OCI-LY3 (cell line): ENCODE data around the gene SNX15.

Source experiments
- H2AFZ ChIP-seq: fragments of 200-600, 300-600 bp; shearing (Covaris generic); 2 replicates; pipeline ENCODE4 v1.6.0; 2014; ENCODE audit warnings: antibody characterized with exemption, low read depth, low read length
- H3K27ac ChIP-seq: fragments of 200-600, 300-600 bp; sonication (generic); 2 replicates; pipeline ENCODE4 v1.5.1; 2014; ENCODE audit warnings: mild to moderate bottlenecking, low read length, moderate library complexity, mixed read lengths
- H3K27me3 ChIP-seq: fragments of 200-600, 300-600 bp; sonication (generic); 2 replicates; pipeline ENCODE4 v1.6.1; 2014; ENCODE audit warnings: low read depth, low read length, mixed read lengths
- H3K36me3 ChIP-seq: fragments of 200-600, 300-600 bp; sonication (generic); replicated peaks from 2 replicates; pipeline ENCODE3; 2014; ENCODE audit warnings: low read depth, low read length, mixed read lengths
- H3K4me1 ChIP-seq: fragments of 300-600, 200-600 bp; sonication (generic); 2 replicates; pipeline ENCODE4 v1.6.1; 2014; ENCODE audit warnings: low read length, mixed read lengths
- H3K4me2 ChIP-seq: fragments of 200-600, 300-600 bp; sonication (generic); 2 replicates; pipeline ENCODE4 v1.6.1; 2014; ENCODE audit warnings: low read length, mixed read lengths
- H3K4me3 ChIP-seq: fragments of 300-600, 200-600 bp; sonication (generic); 2 replicates; pipeline ENCODE4 v1.5.1; 2014; ENCODE audit warnings: antibody characterized with exemption, mild to moderate bottlenecking, low read length, moderate library complexity
- H3K79me2 ChIP-seq: fragments of 300-600, 200-600 bp; shearing (Covaris generic); 2 replicates; pipeline ENCODE4 v1.6.1; 2014; ENCODE audit warnings: mild to moderate bottlenecking, low read length, mixed read lengths
- H3K9ac ChIP-seq: fragments of 300-600, 200-600 bp; shearing (Covaris generic); 2 replicates; pipeline ENCODE4 v1.6.0; 2014; ENCODE audit warnings: mild to moderate bottlenecking, low read length, moderate library complexity
- H3K9me3 ChIP-seq: fragments of 200-600, 300-600 bp; shearing (Covaris generic); 2 replicates; pipeline ENCODE4 v1.6.1; 2014; ENCODE audit warnings: low read length, mixed read lengths; ENCODE audit not compliant: insufficient read depth
- H4K20me1 ChIP-seq: fragments of 200-600, 300-600 bp; sonication (generic); 2 replicates; pipeline ENCODE4 v1.6.1; 2016; ENCODE audit warnings: low read length, mixed read lengths; ENCODE audit not compliant: insufficient read depth
- CTCF ChIP-seq: fragments of 200-600, 300-600 bp; sonication (generic); IDR thresholded peaks from 2 replicates; pipeline ENCODE4 v1.5.1; 2014; ENCODE audit warnings: antibody characterized with exemption, low read length, low read depth
- EZH2phosphoT487 ChIP-seq: fragments of 200-600 bp; shearing (Covaris generic); IDR thresholded peaks from 2 replicates; pipeline ENCODE4 v1.6.1; 2018; ENCODE audit warnings: antibody characterized with exemption, mixed run types, low read depth

Gene SNX15

GRCh38 chr11:65057526-65057925 is 30.3 kb downstream of the SNX15 start:
- H3K27ac ChIP-seq: no peak overlapping the region
- peaks cover 44% of the 10 kb centered on the region for H3K4me1 ChIP-seq
- no peak overlapping the region for H3K4me2 ChIP-seq
- no peak overlapping the region for H3K4me3 ChIP-seq
- H4K20me1 ChIP-seq: no peaks in the 10 kb centered on the region
- TF ChIP-seq EZH2phosphoT487 (no peak), CTCF (no peak)
- H3K9ac ChIP-seq: no peak overlapping the region
- no peaks in the 10 kb centered on the region for H3K27me3 ChIP-seq
- no peaks in the 10 kb centered on the region for H3K9me3 ChIP-seq
- no peak overlapping the region for H2AFZ ChIP-seq
- no peaks in the 10 kb centered on the region for H3K79me2 ChIP-seq
- H3K36me3 ChIP-seq: no peaks in the 10 kb centered on the region

- Histone ChIP-seq H3K27ac (no peak overlapping the region), H2AFZ (no peak overlapping the region), H3K4me2 (no peak overlapping the region), H3K36me3 (no peaks in the 10 kb centered on the region), H4K20me1 (no peaks in the 10 kb centered on the region), H3K27me3 (no peaks in the 10 kb centered on the region), H3K4me1 (peaks cover 44% of the 10 kb centered on the region), H3K9me3 (no peaks in the 10 kb centered on the region), H3K9ac (no peak overlapping the region), H3K4me3 (no peak overlapping the region), H3K79me2 (no peaks in the 10 kb centered on the region)
- TF ChIP-seq CTCF (no peak), EZH2phosphoT487 (no peak)
These were observed 30.8 kb downstream of the SNX15 start for GRCh38 chr11:65058012-65058411.

GRCh38 chr11:65058419-65059054 is 31.3 kb downstream of the SNX15 start, which contains the start of gene NAALADL1:
Gene NAALADL1 (minus strand): TSS chr11:65058553. CDS start chr11:65058521, 32 bp downstream.
- TF ChIP-seq EZH2phosphoT487 (no peak), CTCF (no peak)
- no peak within 1 kb of the TSS for H3K9ac ChIP-seq
- H4K20me1 ChIP-seq: no peaks in the 10 kb centered on the region
- H3K27ac ChIP-seq: no peak within 1 kb of the TSS
- no peak within 1 kb of the TSS for H2AFZ ChIP-seq
- H3K4me3 ChIP-seq: no peak within 1 kb of the TSS
- H3K36me3 ChIP-seq: no peaks in the 10 kb centered on the region
- no peaks in the 10 kb centered on the region for H3K79me2 ChIP-seq
- peaks cover 43% of the 10 kb centered on the region for H3K4me1 ChIP-seq
- no peak within 1 kb of the TSS for H3K4me2 ChIP-seq
- H3K9me3 ChIP-seq: no peaks in the 10 kb centered on the region
- H3K27me3 ChIP-seq: no peaks in the 10 kb centered on the region

- Histone ChIP-seq H3K4me2 (no peak overlapping the region), H3K27me3 (no peaks in the 10 kb centered on the region), H3K4me1 (peaks cover 33% of the 10 kb centered on the region), H3K4me3 (no peak overlapping the region), H2AFZ (no peak overlapping the region), H3K9ac (no peak overlapping the region), H4K20me1 (no peaks in the 10 kb centered on the region), H3K9me3 (no peaks in the 10 kb centered on the region), H3K79me2 (no peaks in the 10 kb centered on the region), H3K36me3 (no peaks in the 10 kb centered on the region), H3K27ac (no peak overlapping the region)
- TF ChIP-seq EZH2phosphoT487 (no peak), CTCF (no peak)
These were observed 32.3 kb downstream of the SNX15 start for GRCh38 chr11:65059523-65059922.
